ENCODE results near the gene ROCK2. TPM values are rescaled to one million over a fixed set of nuclear protein-coding genes. Genes with fewer than 3 reads are reported as not detected.
A peak's percentile ranks its signal among the peaks of the same experiment; 100 is the strongest.

Gene ROCK2
- total RNA-seq, 4 donors from 2014 or later, result 42.0 to 85.4 (median 70.7) TPM

GRCh38 chr2:11156396-11157075, 187.9 kb downstream of the ROCK2 start:
- no peak for TF ChIP-seq POLR2A (IDR thresholded peaks at IDR 0.05)
- TF ChIP-seq CTCF (IDR thresholded peaks at IDR 0.05 in 4 of 5, conservative IDR thresholded peaks at IDR 0.05 in 1 of 5), result no peak
- ATAC-seq, result no peak
- Histone ChIP-seq H3K36me3 (no peaks in the 10 kb centered on the region), H3K4me3 (peak overlapping the region in 1 of 4 donors; percentile 73), H3K27ac (no peak overlapping the region), H3K9me3 (no peaks in the 10 kb centered on the region), H3K27me3 (no peaks in the 10 kb centered on the region), H3K4me1 (peaks cover 3 to 5% of the 10 kb centered on the region in 2 donors)
- DNase-seq, result no peak
- intact Hi-C loops (cut with DNase I; ENCODE audit: low total_unique reads) (no loop called here), in situ Hi-C loops (cut with MboI; ENCODE audit: low sequenced_read_pairs in 4 of 4) (no loop called here)

- H3K27me3 ChIP-seq, result no peaks in the 10 kb centered on the region
- H3K4me3 ChIP-seq, result peak within 1 kb of the TSS; percentile 69 to 99 (median 82)
- H3K27ac ChIP-seq, result peak within 1 kb of the TSS; percentile 87 to 96 (median 91)
- peak; percentile 76 to 78 for ATAC-seq
- TF ChIP-seq POLR2A (IDR thresholded peaks at IDR 0.05) (peak; percentile 71 to 81), CTCF (IDR thresholded peaks at IDR 0.05 in 4 of 5, conservative IDR thresholded peaks at IDR 0.05 in 1 of 5) (no peak)
- H3K4me1 ChIP-seq, result peaks cover 3 to 5% of the 10 kb centered on the region in 2 donors
- no peaks in the 10 kb centered on the region for H3K36me3 ChIP-seq
- H3K9me3 ChIP-seq, result no peaks in the 10 kb centered on the region
- intact Hi-C loops (cut with DNase I; ENCODE audit: low total_unique reads), result loop anchor here (1.0 kb wide), 2 partner anchors 23 to 189 kb away; partner anchors contain the start of gene ROCK2
- DNase-seq, result no peak
- in situ Hi-C loops (cut with MboI; ENCODE audit: low sequenced_read_pairs in 4 of 4), result no loop called here
These were observed 188.9 kb downstream of the ROCK2 start, which contains the start of gene SLC66A3 for GRCh38 chr2:11155381-11156035. Gene SLC66A3 (plus strand): TSS chr2:11155467. CDS start chr2:11155547, 80 bp downstream.

- intact Hi-C loops (cut with DNase I; ENCODE audit: low total_unique reads), result loop anchor here (1.0 to 5.0 kb wide), 3 partner anchors 23 to 312 kb away; partner anchors contain the start of genes E2F6 and ROCK2
- DNase-seq, result peak; percentile 97 to 99
- TF ChIP-seq POLR2A (IDR thresholded peaks at IDR 0.05) (no peak), CTCF (IDR thresholded peaks at IDR 0.05 in 4 of 5, conservative IDR thresholded peaks at IDR 0.05 in 1 of 5) (no peak)
- Histone ChIP-seq H3K27ac (peak overlapping the region; percentile 87 to 96 (median 91)), H3K27me3 (no peaks in the 10 kb centered on the region), H3K4me1 (peaks cover 3 to 5% of the 10 kb centered on the region in 2 donors), H3K4me3 (peak overlapping the region; percentile 54 to 82 (median 74)), H3K9me3 (no peaks in the 10 kb centered on the region), H3K36me3 (no peaks in the 10 kb centered on the region)
- peak; percentile 73 to 81 for ATAC-seq
- in situ Hi-C loops (cut with MboI; ENCODE audit: low sequenced_read_pairs in 4 of 4), result no loop called here
These were observed 189.5 kb downstream of the ROCK2 start for GRCh38 chr2:11154923-11155380.

- peak overlapping the region; percentile 82 to 92 (median 91) for H3K27ac ChIP-seq
- ATAC-seq (peak; percentile 10 to 24), DNase-seq (no peak)
- H3K27me3 ChIP-seq, result no peaks in the 10 kb centered on the region
- no peaks in the 10 kb centered on the region for H3K36me3 ChIP-seq
- peak overlapping the region; percentile 54 to 82 (median 69) for H3K4me3 ChIP-seq
- H3K4me1 ChIP-seq, result peaks cover 3 to 5% of the 10 kb centered on the region in 2 donors
- H3K9me3 ChIP-seq, result no peaks in the 10 kb centered on the region
- intact Hi-C loops (cut with DNase I; ENCODE audit: low total_unique reads), result loop anchor here (5.0 kb wide), 1 partner anchor 313 kb away; the partner anchor contains the start of gene E2F6
- in situ Hi-C loops (cut with MboI; ENCODE audit: low sequenced_read_pairs in 4 of 4), result no loop called here
- TF ChIP-seq CTCF (IDR thresholded peaks at IDR 0.05 in 4 of 5, conservative IDR thresholded peaks at IDR 0.05 in 1 of 5) (no peak), POLR2A (IDR thresholded peaks at IDR 0.05) (peak in 1 of 2 donors; percentile 13)
These were observed 190.2 kb downstream of the ROCK2 start for GRCh38 chr2:11154016-11154922.
